SK-N-MC (cell line): Measurements from ENCODE around the gene DCUN1D2.

Experiments
- EZH2 ChIP-seq: fragments of 200-600 bp; sonication (generic); IDR thresholded peaks from one replicate; pipeline ENCODE4 v1.6.1; 2017; ENCODE audit warnings: antibody characterized with exemption
- POLR2AphosphoS5 ChIP-seq: IDR thresholded peaks from 2 replicates; pipeline ENCODE4 v1.6.1; 2012; ENCODE audit warnings: mild to moderate bottlenecking, low read depth, low read length, borderline replicate concordance

GRCh38 chr13:113468029-113468428 lies 22.5 kb downstream of the DCUN1D2 start:
- no peak for TF ChIP-seq POLR2AphosphoS5
- no peak for TF ChIP-seq EZH2
